Measurements from ENCODE around the gene ETV3. TPM values are rescaled to one million over a fixed set of nuclear protein-coding genes. Genes with fewer than 3 reads are reported as not detected.
A peak's percentile ranks its signal among the peaks of the same experiment; 100 is the strongest.

The ETV3 gene
- total RNA-seq, 1 donor from 2014 or later = 19.5 TPM

DNA sequence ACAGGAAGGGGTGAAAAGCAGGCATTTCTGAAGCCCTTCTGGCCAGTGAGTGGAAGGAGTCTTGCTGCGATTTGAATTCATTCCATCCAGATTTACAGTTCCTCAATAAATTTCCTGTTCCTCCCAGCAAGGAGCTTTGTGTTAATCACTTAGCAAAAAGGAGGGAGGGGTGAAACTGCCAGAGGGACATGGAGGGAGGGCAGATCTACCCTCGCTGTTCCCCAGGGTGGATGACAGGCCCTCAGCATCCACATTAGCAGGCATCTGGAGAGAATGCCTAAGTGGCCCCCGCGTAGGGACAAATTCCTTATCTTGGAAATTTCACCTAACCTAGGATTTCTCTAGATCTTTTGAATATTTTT, 1.2 kb downstream of the ETV3 start:
- DNase-seq (ENCODE audit: low spot score) = peak; percentile 46
- peaks cover 25% of the 10 kb centered on the region for H4K20me1 ChIP-seq (ENCODE audit: low read depth)
- Mint-ChIP-seq H3K27me3 (ENCODE audit: insufficient read depth, low read depth) (peaks cover 8% of the 10 kb centered on the region), H3K4me3 (peak overlapping the region; percentile 99), H3K4me1 (peaks cover 26% of the 10 kb centered on the region), H3K27ac (peak overlapping the region; percentile 97), H3K36me3 (peaks cover 20% of the 10 kb centered on the region), H3K9me3 (no peaks in the 10 kb centered on the region)
- no peak overlapping the region for H2AFZ ChIP-seq (replicated peaks)
- peaks cover 20% of the 10 kb centered on the region for H3K4me1 ChIP-seq
- no peaks in the 10 kb centered on the region for H3K36me3 ChIP-seq
- H3K4me3 ChIP-seq = peak overlapping the region; percentile 93
- H3F3A ChIP-seq (ENCODE audit: low read depth) = peaks cover 33% of the 10 kb centered on the region
- peak overlapping the region; percentile 95 for H3K4me2 ChIP-seq
- H3K79me2 ChIP-seq (ENCODE audit: low read depth) = peaks cover 35% of the 10 kb centered on the region
- TF ChIP-seq, protein P1, sequence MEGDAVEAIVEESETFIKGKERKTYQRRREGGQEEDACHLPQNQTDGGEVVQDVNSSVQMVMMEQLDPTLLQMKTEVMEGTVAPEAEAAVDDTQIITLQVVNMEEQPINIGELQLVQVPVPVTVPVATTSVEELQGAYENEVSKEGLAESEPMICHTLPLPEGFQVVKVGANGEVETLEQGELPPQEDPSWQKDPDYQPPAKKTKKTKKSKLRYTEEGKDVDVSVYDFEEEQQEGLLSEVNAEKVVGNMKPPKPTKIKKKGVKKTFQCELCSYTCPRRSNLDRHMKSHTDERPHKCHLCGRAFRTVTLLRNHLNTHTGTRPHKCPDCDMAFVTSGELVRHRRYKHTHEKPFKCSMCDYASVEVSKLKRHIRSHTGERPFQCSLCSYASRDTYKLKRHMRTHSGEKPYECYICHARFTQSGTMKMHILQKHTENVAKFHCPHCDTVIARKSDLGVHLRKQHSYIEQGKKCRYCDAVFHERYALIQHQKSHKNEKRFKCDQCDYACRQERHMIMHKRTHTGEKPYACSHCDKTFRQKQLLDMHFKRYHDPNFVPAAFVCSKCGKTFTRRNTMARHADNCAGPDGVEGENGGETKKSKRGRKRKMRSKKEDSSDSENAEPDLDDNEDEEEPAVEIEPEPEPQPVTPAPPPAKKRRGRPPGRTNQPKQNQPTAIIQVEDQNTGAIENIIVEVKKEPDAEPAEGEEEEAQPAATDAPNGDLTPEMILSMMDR (IDR thresholded peaks at IDR 0.05) = no peak
- TF ChIP-seq EZH2phosphoT487 (IDR thresholded peaks at IDR 0.05) (no peak), EZH2 (IDR thresholded peaks at IDR 0.05) (no peak)
- no peaks in the 10 kb centered on the region for H3K27me3 ChIP-seq
- H3K9me3 ChIP-seq (ENCODE audit: low read depth) = no peaks in the 10 kb centered on the region
- H3K27ac ChIP-seq = no peak overlapping the region
- peak overlapping the region; percentile 77 for H3K9ac ChIP-seq

DNA sequence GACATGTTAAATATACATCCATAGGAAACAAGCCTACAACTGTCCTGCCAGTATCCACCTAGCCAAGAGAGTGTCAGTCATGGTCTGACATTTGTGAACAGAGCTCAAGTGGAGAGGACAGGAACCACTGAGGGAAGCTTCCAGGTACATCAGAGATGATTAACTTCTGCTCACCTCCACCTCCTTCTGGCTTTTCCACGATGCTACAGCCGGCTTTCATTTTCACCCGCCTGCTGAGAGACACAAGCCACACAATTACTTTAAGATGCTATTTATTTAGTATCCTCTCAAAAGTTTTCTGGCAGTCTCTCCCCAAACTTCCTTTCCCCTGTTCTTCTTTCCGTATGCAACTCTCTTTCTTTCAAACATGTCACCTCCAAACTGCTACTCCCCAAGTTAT, 2.1 kb downstream of the ETV3 start:
- Histone ChIP-seq H3K9me3 (ENCODE audit: low read depth) (no peaks in the 10 kb centered on the region), H3K27me3 (no peaks in the 10 kb centered on the region), H3K4me3 (peak overlapping the region; percentile 93), H4K20me1 (ENCODE audit: low read depth) (peaks cover 25% of the 10 kb centered on the region), H3F3A (ENCODE audit: low read depth) (peaks cover 33% of the 10 kb centered on the region), H3K9ac (no peak overlapping the region), H3K4me2 (peak overlapping the region; percentile 95), H3K4me1 (peaks cover 20% of the 10 kb centered on the region), H2AFZ (replicated peaks) (no peak overlapping the region), H3K79me2 (ENCODE audit: low read depth) (peaks cover 35% of the 10 kb centered on the region), H3K36me3 (no peaks in the 10 kb centered on the region), H3K27ac (no peak overlapping the region)
- Mint-ChIP-seq H3K4me1 (peaks cover 26% of the 10 kb centered on the region), H3K4me3 (peak overlapping the region; percentile 99), H3K27ac (no peak overlapping the region), H3K36me3 (peaks cover 20% of the 10 kb centered on the region), H3K27me3 (ENCODE audit: insufficient read depth, low read depth) (peaks cover 5% of the 10 kb centered on the region), H3K9me3 (no peaks in the 10 kb centered on the region)
- no peak for DNase-seq (ENCODE audit: low spot score)
- TF ChIP-seq EZH2 (IDR thresholded peaks at IDR 0.05) = no peak
- TF ChIP-seq EZH2phosphoT487 (IDR thresholded peaks at IDR 0.05) = no peak
- TF ChIP-seq, protein P1 (IDR thresholded peaks at IDR 0.05) = no peak

DNA sequence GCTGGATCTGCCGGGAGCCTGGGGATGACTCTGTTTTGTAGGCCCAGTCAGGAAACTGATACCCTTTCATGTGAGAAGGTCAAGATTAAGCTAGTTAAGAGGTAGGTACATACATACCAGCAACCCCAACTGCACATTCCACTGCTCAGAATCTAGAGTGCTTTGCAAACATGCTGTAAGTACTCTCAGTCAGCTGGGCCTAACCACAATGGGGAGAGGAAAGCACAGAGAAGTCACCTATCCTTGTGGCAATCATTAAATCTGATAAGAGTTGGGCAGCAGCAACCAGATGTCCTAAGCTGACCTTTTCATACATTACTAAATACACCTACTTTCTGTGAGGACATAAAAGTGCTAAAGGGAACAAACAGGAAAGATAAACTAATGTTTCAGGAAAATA, 2.5 kb downstream of the ETV3 start:
- no peak overlapping the region for H2AFZ ChIP-seq (replicated peaks)
- no peak overlapping the region for H3K9ac ChIP-seq
- no peaks in the 10 kb centered on the region for H3K36me3 ChIP-seq
- TF ChIP-seq EZH2phosphoT487 (IDR thresholded peaks at IDR 0.05) = no peak
- TF ChIP-seq, protein P1 (IDR thresholded peaks at IDR 0.05) = no peak
- TF ChIP-seq EZH2 (IDR thresholded peaks at IDR 0.05) = no peak
- peaks cover 32% of the 10 kb centered on the region for H3F3A ChIP-seq (ENCODE audit: low read depth)
- no peak overlapping the region for H3K27ac ChIP-seq
- peaks cover 25% of the 10 kb centered on the region for H4K20me1 ChIP-seq (ENCODE audit: low read depth)
- peaks cover 26% of the 10 kb centered on the region for H3K4me1 Mint-ChIP-seq
- no peaks in the 10 kb centered on the region for H3K27me3 ChIP-seq
- no peak overlapping the region for H3K4me3 ChIP-seq
- peaks cover 20% of the 10 kb centered on the region for H3K36me3 Mint-ChIP-seq
- H3K27me3 Mint-ChIP-seq (ENCODE audit: insufficient read depth, low read depth) = peaks cover 3% of the 10 kb centered on the region
- H3K79me2 ChIP-seq (ENCODE audit: low read depth) = peaks cover 35% of the 10 kb centered on the region
- no peak overlapping the region for H3K4me2 ChIP-seq
- no peak overlapping the region for H3K27ac Mint-ChIP-seq
- H3K9me3 Mint-ChIP-seq = no peaks in the 10 kb centered on the region
- H3K4me1 ChIP-seq = peaks cover 20% of the 10 kb centered on the region
- no peak for DNase-seq (ENCODE audit: low spot score)
- no peak overlapping the region for H3K4me3 Mint-ChIP-seq
- H3K9me3 ChIP-seq (ENCODE audit: low read depth) = no peaks in the 10 kb centered on the region
